ENCODE results near the gene NR2E1.

GRCh38 chr6:108179741-108180140, 13.9 kb downstream of the NR2E1 start:
- TF ChIP-seq CTCF (conservative IDR thresholded peaks at IDR 0.05; ENCODE audit: low read depth, low read length) (no peak), USF2 (IDR thresholded peaks at IDR 0.05; ENCODE audit: low read depth, low read length) (no peak), POLR2A (IDR thresholded peaks at IDR 0.05; ENCODE audit: low read depth, low read length) (no peak), MAFK (IDR thresholded peaks at IDR 0.05; ENCODE audit: low read depth, low read length) (no peak), RFX5 (IDR thresholded peaks at IDR 0.05; ENCODE audit: low read depth, low read length) (no peak), CHD1 (IDR thresholded peaks at IDR 0.05; ENCODE audit: low read depth, low read length) (no peak), CEBPB (IDR thresholded peaks at IDR 0.05; ENCODE audit: low read depth, low read length) (no peak), MAZ (IDR thresholded peaks at IDR 0.05; ENCODE audit: borderline replicate concordance, low read depth, low read length) (no peak), RCOR1 (IDR thresholded peaks at IDR 0.05; ENCODE audit: insufficient replicate concordance, low read length) (no peak), SMC3 (IDR thresholded peaks at IDR 0.05; ENCODE audit: low read depth, low read length) (no peak), RAD21 (IDR thresholded peaks at IDR 0.05; ENCODE audit: low read length) (no peak)

All from IMR-90 (cell line).